HepG2 (cell line): ENCODE data around the gene CBFA2T2. TPM values are rescaled to one million over a fixed set of nuclear protein-coding genes. Genes with fewer than 3 reads are reported as not detected.

Source experiments
- ATAC-seq: fragments of 200-7000 bp; cut with Tn5 transposase; 3 replicates; pipeline ENCODE4 v1.9.1; 2020; ENCODE audit warnings: mild to moderate bottlenecking, moderate library complexity
- BruUV-seq: library from RNA; stranded (reverse); fragments of 400-500 nt; replicated peaks from 2 replicates; lab custom pipeline; 2021; lab: Mats Ljungman, UMichigan
- CTCF ChIA-PET: fragments of 300-600 bp; formaldehyde crosslinking; extraction: SDS; loops from one replicate; lab custom pipeline; 2021; ENCODE audit warnings: low total read pairs, inconsistent platforms, low intra/inter-chr PET ratio; lab: Yijun Ruan, JAX
- POLR2A ChIA-PET: fragments of 350-600 bp; sonication (Branson Sonifier 250); formaldehyde crosslinking; loops from one replicate; lab custom pipeline; 2020; ENCODE audit warnings: antibody characterized with exemption, inconsistent platforms; lab: Yijun Ruan, JAX
- DNase-seq: peaks from one replicate; pipeline ENCODE4 v3.0.0-alpha.2; 2015; ENCODE audit warnings: low spot score
- FAIRE-seq: peaks from 3 replicates; lab custom pipeline; 2011; peaks lifted over from hg19 to GRCh38; lab: Jason Lieb, UNC
- H2AFZ ChIP-seq: one replicate; pipeline ENCODE4 v1.6.1; 2011; ENCODE audit warnings: low read length, inconsistent platforms
- H3K27ac ChIP-seq: fragments of 300-600 bp; 3 replicates; pipeline ENCODE4 v1.8.0; 2011; ENCODE audit warnings: mixed run types, mild to moderate bottlenecking, mixed read lengths, low read length, inconsistent platforms; ENCODE audit not compliant: insufficient read depth; ENCODE audit errors: extremely low read length
- H3K27me3 ChIP-seq, 2 experiments: fragments of 200-600 bp in 1 of 2; 2 replicates in 1 of 2; 3 replicates in 1 of 2; pipeline versions ENCODE4 v1.6.0 to v1.8.0; 2011; ENCODE audit warnings: low read length in 2 of 2, mild to moderate bottlenecking in 2 of 2, moderate library complexity in 2 of 2, inconsistent platforms in 1 of 2; ENCODE audit not compliant: insufficient read depth in 2 of 2, control insufficient read depth in 1 of 2
- H3K36me3 ChIP-seq, 2 experiments: fragments of 200-600 bp in 1 of 2; replicated peaks in 1 of 2; 2 replicates in 1 of 2; 3 replicates in 1 of 2; pipeline versions ENCODE4 v1.5.1 to v1.8.0; 2011; ENCODE audit warnings: low read length in 2 of 2, inconsistent platforms in 1 of 2; ENCODE audit not compliant: insufficient read depth in 2 of 2, control insufficient read depth in 1 of 2
- H3K4me1 ChIP-seq: 2 replicates; pipeline ENCODE4 v1.5.1; 2012; ENCODE audit warnings: low read length, inconsistent platforms; ENCODE audit not compliant: insufficient read depth
- H3K4me2 ChIP-seq: 2 replicates; pipeline ENCODE4 v1.6.0; 2011; ENCODE audit warnings: low read depth, low read length, inconsistent platforms
- H3K4me3 ChIP-seq, 3 experiments: fragments of 200-600 bp in 1 of 3; sonication (generic), shearing (Covaris generic) in 1 of 3; replicated peaks in 1 of 3; 2 replicates each; pipeline ENCODE4 v1.5.1; 2011 to 2016; ENCODE audit warnings: low read length in 3 of 3, inconsistent platforms in 2 of 3, low read depth in 2 of 3, mild to moderate bottlenecking in 2 of 3, control low read depth in 1 of 3, mixed read lengths in 1 of 3; ENCODE audit not compliant: insufficient read depth in 1 of 3
- H3K79me2 ChIP-seq: one replicate; pipeline ENCODE4 v1.6.1; 2011; ENCODE audit warnings: low read length, inconsistent platforms; ENCODE audit not compliant: insufficient read depth
- H3K9ac ChIP-seq: 2 replicates; pipeline ENCODE4 v1.6.0; 2011; ENCODE audit warnings: mild to moderate bottlenecking, low read depth, low read length, inconsistent platforms; ENCODE audit not compliant: insufficient read depth
- H3K9me3 ChIP-seq: 2 replicates; pipeline ENCODE4 v1.5.1; 2012; ENCODE audit warnings: mild to moderate bottlenecking, low read length
- H4K20me1 ChIP-seq: 2 replicates; pipeline ENCODE4 v1.6.0; 2011; ENCODE audit warnings: inconsistent platforms, mild to moderate bottlenecking, low read length, moderate library complexity; ENCODE audit not compliant: insufficient read depth
- ARHGAP35 ChIP-seq: sonication (generic); formaldehyde crosslinking; IDR thresholded peaks from 2 replicates; pipeline ENCODE4 v1.9.0; 2022; ENCODE audit warnings: mild to moderate bottlenecking, inconsistent platforms, moderate library complexity, missing genetic modification reagents, borderline replicate concordance
- BORCS8-MEF2B ChIP-seq: sonication (generic); formaldehyde crosslinking; IDR thresholded peaks from 2 replicates; pipeline ENCODE4 v1.8.0; 2022; ENCODE audit warnings: mild to moderate bottlenecking, missing genetic modification reagents
- GATAD1 ChIP-seq: IDR thresholded peaks from 2 replicates; pipeline ENCODE4 v1.6.1; 2016; ENCODE audit warnings: missing genetic modification reagents, missing compliant biosample characterization
- HDAC6 ChIP-seq: fragments of 200-600 bp; sonication (generic); IDR thresholded peaks from 2 replicates; pipeline ENCODE4 v1.7.0; 2017; ENCODE audit warnings: mild to moderate bottlenecking, antibody characterized with exemption, low read length, low read depth
- PAX8 ChIP-seq: sonication (generic); formaldehyde crosslinking; IDR thresholded peaks from 2 replicates; pipeline ENCODE4 v1.8.0; 2022; ENCODE audit warnings: mild to moderate bottlenecking, missing genetic modification reagents, borderline replicate concordance
- PBX2 ChIP-seq: IDR thresholded peaks from 2 replicates; pipeline ENCODE4 v1.6.1; 2016; ENCODE audit warnings: control low read depth
- PHF21A ChIP-seq: sonication (generic); formaldehyde crosslinking; IDR thresholded peaks from 2 replicates; pipeline ENCODE4 v1.5.0; 2020; ENCODE audit warnings: mild to moderate bottlenecking, missing genetic modification reagents
- PPARG ChIP-seq: conservative IDR thresholded peaks from 2 replicates; pipeline ENCODE4 v1.6.1; 2016; ENCODE audit warnings: missing biosample characterization, missing genetic modification reagents
- RELA ChIP-seq: sonication (generic); formaldehyde crosslinking; IDR thresholded peaks from 2 replicates; pipeline ENCODE4 v1.4.0; 2020; ENCODE audit warnings: missing genetic modification reagents
- TAF15 ChIP-seq: fragments of 200-400 bp; formaldehyde crosslinking; IDR thresholded peaks from one replicate; pipeline ENCODE4 v1.6.1; 2018; ENCODE audit warnings: mild to moderate bottlenecking, low read depth, low read length; ENCODE audit not compliant: poor library complexity, severe bottlenecking
- TRIM24 ChIP-seq: sonication (generic); formaldehyde crosslinking; IDR thresholded peaks from 2 replicates; pipeline ENCODE4 v1.8.0; 2022; ENCODE audit warnings: mild to moderate bottlenecking, missing genetic modification reagents
- ZBTB4 ChIP-seq: sonication (generic); formaldehyde crosslinking; IDR thresholded peaks from 2 replicates; pipeline ENCODE4 v1.4.0; 2020; ENCODE audit warnings: missing genetic modification reagents, mild to moderate bottlenecking, borderline replicate concordance
- ZFP91 ChIP-seq: sonication (generic); formaldehyde crosslinking; IDR thresholded peaks from 2 replicates; pipeline ENCODE4 v1.9.0; 2022; ENCODE audit warnings: missing genetic modification reagents, mild to moderate bottlenecking, borderline replicate concordance
- ZNF333 ChIP-seq: sonication (generic); formaldehyde crosslinking; IDR thresholded peaks from 2 replicates; pipeline ENCODE4 v1.4.0; 2020; ENCODE audit warnings: mild to moderate bottlenecking, missing genetic modification reagents, borderline replicate concordance
- ZNF543 ChIP-seq: sonication (generic); formaldehyde crosslinking; IDR thresholded peaks from 2 replicates; pipeline ENCODE4 v1.4.0; 2020; ENCODE audit warnings: mild to moderate bottlenecking, missing genetic modification reagents
- ZNF547 ChIP-seq: sonication (generic); formaldehyde crosslinking; IDR thresholded peaks from 2 replicates; pipeline ENCODE4 v1.5.1; 2020; ENCODE audit warnings: mild to moderate bottlenecking, missing genetic modification reagents
- ZNF775 ChIP-seq: sonication (generic); formaldehyde crosslinking; IDR thresholded peaks from 2 replicates; pipeline ENCODE4 v1.4.0; 2020; ENCODE audit warnings: missing genetic modification reagents, mild to moderate bottlenecking, moderate library complexity, borderline replicate concordance
- ZNF788 ChIP-seq: sonication (generic); formaldehyde crosslinking; IDR thresholded peaks from 2 replicates; pipeline ENCODE4 v1.5.0; 2020; ENCODE audit warnings: mild to moderate bottlenecking, missing genetic modification reagents, borderline replicate concordance
- WGBS: methylation state at CpG from one replicate; pipeline ENCODE4 v1.1.6; 2017; ENCODE audit warnings: low lambda C conversion rate; 5-methylcytosine and 5-hydroxymethylcytosine counted together
- in situ Hi-C: cut with HindIII; loops from 2 replicates; pipeline ENCODE4 v1.10.0; 2017; ENCODE audit warnings: low pct_unique_long_range_greater_than_20kb; ENCODE audit not compliant: extremely low pct_ligation_motif_present
- intact Hi-C: fragments of 100-400 bp; cut with micrococcal nuclease; formaldehyde crosslinking; loops from one replicate; pipeline ENCODE4 v1.10.0; 2022; ENCODE audit not compliant: unreplicated experiment
- polyA plus RNA-seq, 8 experiments: library from polyadenylated mRNA; depleted of rRNA in 3 of 8; stranded (reverse) in 7 of 8; unstranded in 1 of 8; fragments of >200 nt; fragmentation: Illumina TruSeq in 4 of 8; extraction: Trizol in 4 of 8; gene quantifications; 2 replicates each; pipeline versions ENCODE4 v1.2.1 to v1.2.3, GENCODE V29; 2011 to 2016; ENCODE audit warnings: low read depth in 4 of 8, missing spikeins in 1 of 8, mixed read lengths in 1 of 8; ENCODE audit not compliant: insufficient read depth in 1 of 8
- total RNA-seq, 5 experiments: library from RNA; depleted of rRNA; stranded (reverse); fragments of >200 nt; fragmentation: Illumina TruSeq; extraction: Trizol; gene quantifications; 2 replicates each; pipeline ENCODE4 v1.2.3, GENCODE V29; 2016; ENCODE audit warnings: low read depth in 1 of 5
- TF ChIP-seq, protein P1 (sequence below): IDR thresholded peaks from 2 replicates; pipeline ENCODE4 v1.6.1; 2018; ENCODE audit warnings: missing genetic modification reagents

Gene CBFA2T2
- total and polyA plus RNA-seq, 2 of the 13 experiments (the other 11 are each of a cell fraction or from before 2014, with no cell fraction given) = 6.3 to 21.2 TPM

DNA sequence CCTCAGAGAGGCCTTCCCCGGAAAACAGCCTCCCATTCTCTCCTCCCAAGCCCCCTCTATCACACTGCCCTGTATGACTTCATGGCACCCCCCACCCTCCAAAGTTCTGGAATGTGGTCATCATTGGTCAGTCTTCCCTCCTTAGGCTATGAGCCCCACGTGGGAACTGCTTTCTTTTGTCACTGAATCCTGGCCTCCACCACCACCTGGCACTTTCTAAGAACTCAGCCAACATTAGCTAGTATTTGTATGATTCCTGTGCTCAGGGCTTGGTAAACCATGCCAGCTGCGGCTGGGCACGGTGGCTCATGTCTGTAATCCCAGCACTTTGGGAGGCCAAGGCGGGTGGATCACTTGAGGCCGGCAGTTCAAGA is 204.7 kb downstream of the CBFA2T2 start:
- H3K9ac ChIP-seq = no peak overlapping the region
- 64% methylated on average over 6 of the region's 6 CpGs for WGBS
- no peak overlapping the region for H3K4me3 ChIP-seq
- CTCF ChIA-PET = no interaction called here
- no peak; the same call in 2 of the 3 replicates for ATAC-seq
- no peak overlapping the region for H3K27ac ChIP-seq
- no peak for DNase-seq
- in situ Hi-C loops (no loop called here), intact Hi-C loops (no loop called here)
- H3K36me3 ChIP-seq = no peaks in the 10 kb centered on the region
- peaks cover 52% of the 10 kb centered on the region for H3K4me1 ChIP-seq
- H3K4me2 ChIP-seq = no peak overlapping the region
- POLR2A ChIA-PET = interaction anchor here (2.0 kb wide), 1 partner anchor 9 kb away, joined by 6 read pairs; no protein-coding TSS in a partner anchor
- FAIRE-seq = no peak
- no TSS peak for BruUV-seq
- no peaks in the 10 kb centered on the region for H3K9me3 ChIP-seq
- no peak overlapping the region for H2AFZ ChIP-seq
- no peaks in the 10 kb centered on the region for H3K79me2 ChIP-seq
- no peaks in the 10 kb centered on the region for H4K20me1 ChIP-seq
- no peaks in the 10 kb centered on the region for H3K27me3 ChIP-seq
- TF ChIP-seq ZNF775 (CRISPR knock-in tag) (no peak), ZNF788 (CRISPR knock-in tag) (0 out of 2 replicates have a peak, but pooled peaks have one; percentile 35), ZNF547 (CRISPR knock-in tag) (no peak), BORCS8-MEF2B (CRISPR knock-in tag) (no peak), TRIM24 (CRISPR knock-in tag) (no peak), ZFP91 (0 out of 2 replicates have a peak, but pooled peaks have one; percentile 15), PAX8 (CRISPR knock-in tag) (no peak), RELA (CRISPR knock-in tag) (no peak), HDAC6 (no peak), PBX2 (CRISPR knock-in tag) (no peak), ZNF333 (CRISPR knock-in tag) (no peak), ZBTB4 (CRISPR knock-in tag) (0 out of 2 replicates have a peak, but pooled peaks have one; percentile 2), TAF15 (no peak), PHF21A (CRISPR knock-in tag) (no peak), PPARG (CRISPR knock-in tag) (no peak), ARHGAP35 (CRISPR knock-in tag) (no peak), ZNF543 (CRISPR knock-in tag) (no peak), GATAD1 (CRISPR knock-in tag) (no peak)
- TF ChIP-seq, protein P1, sequence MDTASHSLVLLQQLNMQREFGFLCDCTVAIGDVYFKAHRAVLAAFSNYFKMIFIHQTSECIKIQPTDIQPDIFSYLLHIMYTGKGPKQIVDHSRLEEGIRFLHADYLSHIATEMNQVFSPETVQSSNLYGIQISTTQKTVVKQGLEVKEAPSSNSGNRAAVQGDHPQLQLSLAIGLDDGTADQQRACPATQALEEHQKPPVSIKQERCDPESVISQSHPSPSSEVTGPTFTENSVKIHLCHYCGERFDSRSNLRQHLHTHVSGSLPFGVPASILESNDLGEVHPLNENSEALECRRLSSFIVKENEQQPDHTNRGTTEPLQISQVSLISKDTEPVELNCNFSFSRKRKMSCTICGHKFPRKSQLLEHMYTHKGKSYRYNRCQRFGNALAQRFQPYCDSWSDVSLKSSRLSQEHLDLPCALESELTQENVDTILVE (CRISPR knock-in tag) = no peak
